Suppressor macrophage treated with lipopolysaccharide for 4 hours (primary cell): ENCODE data around the gene CACNA2D3.
"Not testable (repeated sequence)": the region's sequence is repeated elsewhere in the genome, so short reads cannot be mapped to it uniquely, and the experiment has no call there.

Experiments
- DNase-seq: peaks from one replicate; pipeline ENCODE4 v3.0.0-alpha.2; 2020

The CACNA2D3 gene

GRCh38 chr3:54949491-54950044, 827.2 kb downstream of the CACNA2D3 start:
- DNase-seq: no peak

- no peak for DNase-seq
Measured at GRCh38 chr3:54950391-54951003, 828.1 kb downstream of the CACNA2D3 start.

GRCh38 chr3:54951405-54951804, 829.1 kb downstream of the CACNA2D3 start:
- DNase-seq: peak; percentile 64

GRCh38 chr3:54954022-54954421, 831.7 kb downstream of the CACNA2D3 start:
- DNase-seq: no peak

- DNase-seq: no peak
Measured at GRCh38 chr3:54954521-54954920, 832.2 kb downstream of the CACNA2D3 start.

- DNase-seq: no peak
Measured at GRCh38 chr3:54955496-54955895, 833.1 kb downstream of the CACNA2D3 start.

GRCh38 chr3:54955941-54956340, 833.6 kb downstream of the CACNA2D3 start:
- no peak for DNase-seq

GRCh38 chr3:54957711-54958110, 835.4 kb downstream of the CACNA2D3 start:
- no peak for DNase-seq

- DNase-seq: no peak
Measured at GRCh38 chr3:54960082-54960481, 837.7 kb downstream of the CACNA2D3 start.

GRCh38 chr3:54960701-54961100, 838.3 kb downstream of the CACNA2D3 start:
- no peak for DNase-seq

- no peak for DNase-seq
Measured at GRCh38 chr3:54962200-54962599, 839.8 kb downstream of the CACNA2D3 start.

GRCh38 chr3:54963641-54964040, 841.3 kb downstream of the CACNA2D3 start:
- DNase-seq: peak; percentile 56

GRCh38 chr3:54964081-54964480, 841.7 kb downstream of the CACNA2D3 start:
- DNase-seq: no peak

GRCh38 chr3:54965746-54966145, 843.4 kb downstream of the CACNA2D3 start:
- no peak for DNase-seq

- DNase-seq: no peak
Measured at GRCh38 chr3:54966979-54967378, 844.6 kb downstream of the CACNA2D3 start.

- peak; percentile 70 for DNase-seq
Measured at GRCh38 chr3:54967731-54968161, 845.4 kb downstream of the CACNA2D3 start.

GRCh38 chr3:54968546-54969172, 846.3 kb downstream of the CACNA2D3 start:
- DNase-seq: no peak

- no peak for DNase-seq
Measured at GRCh38 chr3:54969652-54970051, 847.3 kb downstream of the CACNA2D3 start.

GRCh38 chr3:54970895-54971294, 848.5 kb downstream of the CACNA2D3 start:
- DNase-seq: no peak

- DNase-seq: no peak
Measured at GRCh38 chr3:54977439-54977838, 855.1 kb downstream of the CACNA2D3 start.

- not testable (repeated sequence) for DNase-seq
Measured at GRCh38 chr3:54977946-54978345, 855.6 kb downstream of the CACNA2D3 start.

- DNase-seq: no peak
Measured at GRCh38 chr3:54982807-54983206, 860.5 kb downstream of the CACNA2D3 start.

- no peak for DNase-seq
Measured at GRCh38 chr3:54983266-54984099, 861.1 kb downstream of the CACNA2D3 start.

GRCh38 chr3:54985856-54986255, 863.5 kb downstream of the CACNA2D3 start:
- DNase-seq: no peak
